HG03558 (cell line): ENCODE measurements around the gene SAMD1.
"Not testable (repeated sequence)": the region's sequence is repeated elsewhere in the genome, so short reads cannot be mapped to it uniquely, and the experiment has no call there.

Experiments
- ATAC-seq: cut with Tn5 transposase; IDR thresholded peaks from one replicate; pipeline ENCODE4 v1.9.1; 2021; ENCODE audit warnings: moderate number of reproducible peaks; ENCODE audit not compliant: unreplicated experiment; ENCODE audit errors: extremely low read depth

SAMD1 gene

DNA sequence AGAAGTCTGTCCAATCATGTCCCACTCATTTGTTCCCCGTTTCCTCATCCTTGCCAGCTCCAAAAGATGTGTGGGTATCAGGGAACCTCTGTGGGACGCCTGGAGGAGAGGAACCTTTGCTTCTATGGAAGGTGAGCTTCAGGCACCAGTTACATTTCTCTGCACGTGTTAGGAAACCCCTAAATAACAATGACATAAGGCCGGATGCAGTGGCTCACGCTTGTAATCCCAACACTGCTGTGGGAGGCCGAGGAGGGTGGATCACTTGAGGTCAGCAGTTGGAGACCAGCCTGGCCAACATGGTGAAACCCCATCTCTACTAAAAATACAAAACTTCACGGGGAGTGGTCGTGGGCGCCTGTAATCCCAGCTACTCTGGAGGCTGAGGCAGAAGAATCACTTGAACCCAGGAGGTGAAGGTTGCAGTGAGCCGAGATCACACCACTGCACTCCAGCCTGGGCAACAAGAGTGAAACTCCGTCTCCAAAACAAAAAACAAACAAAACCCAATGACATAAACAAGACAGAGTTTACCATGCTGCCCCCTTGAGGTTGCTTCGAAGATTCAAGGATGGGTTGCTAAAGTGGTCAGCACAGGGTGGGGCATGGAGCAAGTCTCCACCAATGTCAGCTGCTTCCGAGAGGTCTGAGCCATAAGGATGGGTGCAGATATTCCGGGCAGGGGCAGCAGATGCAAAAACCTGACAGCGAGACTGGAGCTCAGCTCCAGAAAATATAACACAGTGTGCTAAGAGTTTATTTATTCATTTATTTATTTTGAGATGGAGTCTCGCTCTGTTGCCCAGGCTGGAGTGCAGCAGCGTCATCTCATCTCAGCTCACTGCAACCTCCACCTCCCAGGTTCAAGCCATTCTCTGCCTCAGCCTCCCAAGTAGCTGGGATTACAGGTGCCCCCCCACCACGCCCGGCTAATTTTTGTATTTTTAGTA lies 47.6 kb downstream of the SAMD1 start:
- not testable (repeated sequence) for ATAC-seq

- ATAC-seq: no peak
Observed at GRCh38 chr19:14039181-14039580, 51.4 kb downstream of the SAMD1 start.
